NCI-H2196 treated with DMSO at 0.1 percent for 48 hours (cell line): ENCODE measurements around the gene UGT2B10.
"Not testable (repeated sequence)": the region's sequence is repeated elsewhere in the genome, so short reads cannot be mapped to it uniquely, and the experiment has no call there.

ENCODE experiments used
- DNase-seq: peaks from one replicate; lab custom pipeline; 2025; ENCODE audit not compliant: unreplicated experiment; lab: John Stamatoyannopoulos, UW

Gene UGT2B10

DNA sequence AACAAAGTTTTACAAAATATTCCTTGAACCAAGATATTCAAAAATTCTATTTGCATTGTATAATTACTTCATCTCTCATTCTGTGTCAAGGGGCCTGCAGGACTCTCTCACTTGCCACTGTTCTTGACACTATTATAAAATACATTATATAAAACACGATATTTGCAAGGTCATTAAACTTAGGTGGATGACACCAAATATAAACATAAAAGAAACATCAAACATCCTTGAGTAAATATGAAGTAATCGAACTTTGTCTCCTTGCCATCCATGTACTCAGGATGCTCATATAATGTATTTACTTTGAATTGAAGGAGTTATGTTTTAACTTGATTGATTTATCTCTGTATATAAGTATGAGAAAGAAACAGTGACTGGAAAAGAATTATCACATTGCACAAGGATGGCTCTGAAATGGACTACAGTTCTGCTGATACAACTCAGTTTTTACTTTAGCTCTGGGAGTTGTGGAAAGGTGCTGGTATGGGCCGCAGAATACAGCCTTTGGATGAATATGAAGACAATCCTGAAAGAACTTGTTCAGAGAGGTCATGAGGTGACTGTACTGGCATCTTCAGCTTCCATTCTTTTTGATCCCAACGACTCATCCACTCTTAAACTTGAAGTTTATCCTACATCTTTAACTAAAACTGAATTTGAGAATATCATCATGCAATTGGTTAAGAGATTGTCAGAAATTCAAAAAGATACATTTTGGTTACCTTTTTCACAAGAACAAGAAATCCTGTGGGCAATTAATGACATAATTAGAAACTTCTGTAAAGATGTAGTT, at the start of gene UGT2B10:
UGT2B10 (plus strand) TSS at position 378 of the 793 bp plus-strand sequence; CDS start at position 404, 26 bp downstream.
- not testable (repeated sequence) for DNase-seq

DNA sequence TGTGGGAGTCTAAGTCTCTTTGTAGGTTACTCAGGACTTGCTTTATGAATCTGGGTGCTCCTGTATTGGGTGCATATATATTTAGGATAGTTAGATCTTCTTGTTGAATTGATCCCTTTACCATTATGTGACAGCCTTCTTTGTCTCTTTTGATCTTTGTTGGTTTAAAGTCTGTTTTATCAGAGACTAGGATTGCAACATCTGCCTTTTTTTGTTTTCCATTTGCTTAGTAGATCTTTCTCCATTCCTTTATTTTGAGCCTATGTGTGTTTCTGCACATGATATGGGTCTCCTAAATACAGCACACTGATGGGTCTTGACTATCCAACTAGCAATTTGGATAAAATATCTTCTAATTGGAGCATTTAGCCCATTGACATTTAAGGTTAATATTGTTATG, 44.0 kb upstream of the UGT2B10 start:
- not testable (repeated sequence) for DNase-seq

DNA sequence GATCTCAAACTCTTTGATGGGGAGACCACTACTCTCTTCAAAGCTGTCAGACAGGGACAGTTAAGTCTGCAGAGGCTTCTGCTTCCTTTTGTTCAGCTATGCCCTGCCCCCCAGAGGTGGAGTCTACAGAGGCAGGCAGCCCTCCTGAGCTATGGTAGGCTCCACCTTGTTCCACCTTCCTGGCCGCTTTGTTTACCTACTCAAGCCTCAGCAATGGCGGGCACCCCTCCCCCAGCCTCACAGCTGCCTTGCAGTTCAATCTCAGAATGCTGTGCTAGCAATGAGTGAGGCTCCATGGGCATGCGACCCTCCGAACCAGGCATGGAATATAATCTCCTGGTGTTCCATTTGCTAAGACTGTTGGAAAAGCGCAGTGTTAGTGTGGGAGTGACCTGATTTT, 42.1 kb upstream of the UGT2B10 start:
- DNase-seq: no peak

DNA sequence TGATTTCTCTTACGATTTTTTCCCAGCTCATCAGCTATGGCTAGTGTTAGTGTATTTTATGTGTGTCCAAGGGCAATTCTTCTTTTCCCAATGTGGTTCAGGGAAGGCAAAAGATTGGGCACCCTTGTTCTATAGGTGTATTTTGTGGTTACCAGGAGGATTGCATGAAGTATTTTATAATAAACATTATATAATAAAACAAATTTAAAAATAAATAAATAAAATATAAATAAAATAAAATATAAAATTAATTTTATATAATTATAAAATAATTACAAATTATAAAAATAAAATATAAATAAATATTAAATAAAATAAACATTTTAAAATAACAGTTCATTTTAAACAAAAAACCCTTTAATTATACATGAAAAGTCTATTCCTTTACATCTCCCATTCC, 35.6 kb upstream of the UGT2B10 start:
- DNase-seq: no peak

DNA sequence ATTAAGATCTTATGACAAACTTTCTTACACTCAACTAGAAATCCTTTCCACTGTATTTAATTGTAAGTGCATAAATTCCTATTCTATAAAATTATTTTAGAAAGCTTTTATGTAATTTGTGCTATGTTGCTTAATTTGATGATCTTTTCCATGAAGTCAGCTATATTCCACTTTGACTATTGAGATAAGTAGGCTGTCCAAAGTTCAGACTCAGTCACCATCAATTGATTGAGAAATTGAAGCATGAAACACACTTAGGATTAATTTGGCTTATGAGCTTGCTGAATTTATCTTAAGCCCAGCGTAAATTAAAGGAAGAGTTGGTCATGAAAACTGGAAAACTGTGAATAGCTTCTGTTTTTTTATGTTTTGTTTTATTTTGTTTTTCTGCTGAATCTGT, 18.7 kb upstream of the UGT2B10 start:
- no peak for DNase-seq

DNA sequence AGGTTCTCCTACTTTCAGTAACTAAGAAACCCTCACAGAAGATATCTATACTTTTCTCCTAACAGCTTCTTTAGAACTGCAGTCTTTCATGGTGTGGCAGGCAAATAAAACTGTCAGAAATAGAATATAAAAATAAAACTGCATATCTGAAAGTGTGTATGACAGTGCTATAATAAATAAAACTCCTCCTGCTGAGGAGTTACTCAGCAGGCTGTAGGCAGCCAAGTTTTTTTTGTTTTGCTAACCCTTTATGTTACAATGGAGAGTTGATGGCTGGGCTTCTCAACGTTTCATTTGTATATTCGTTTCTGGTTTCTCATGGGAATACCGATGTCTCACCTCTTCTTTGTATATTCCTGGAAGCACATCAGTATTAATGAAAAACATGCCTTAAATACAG, 18.2 kb upstream of the UGT2B10 start:
- no peak for DNase-seq

DNA sequence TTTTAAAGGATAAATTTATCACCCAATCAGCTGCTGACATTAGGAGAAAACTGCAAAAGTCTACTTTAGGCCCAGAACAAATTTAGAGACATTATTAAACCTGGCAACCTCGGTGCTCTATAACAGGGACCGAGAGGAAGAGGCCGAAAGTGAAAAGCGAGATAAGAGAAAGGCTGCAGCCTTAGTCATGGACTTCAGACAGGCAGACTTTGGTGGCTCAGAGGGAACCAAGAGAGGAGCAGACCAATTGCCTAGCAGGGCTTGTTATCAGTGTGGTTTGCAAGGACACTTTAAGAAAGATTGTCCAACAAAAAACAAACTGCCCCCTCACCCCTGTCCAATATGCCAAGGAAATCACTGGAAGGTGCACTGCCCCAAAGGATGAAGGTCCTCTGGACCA, 12.8 kb upstream of the UGT2B10 start:
- DNase-seq: no peak

DNA sequence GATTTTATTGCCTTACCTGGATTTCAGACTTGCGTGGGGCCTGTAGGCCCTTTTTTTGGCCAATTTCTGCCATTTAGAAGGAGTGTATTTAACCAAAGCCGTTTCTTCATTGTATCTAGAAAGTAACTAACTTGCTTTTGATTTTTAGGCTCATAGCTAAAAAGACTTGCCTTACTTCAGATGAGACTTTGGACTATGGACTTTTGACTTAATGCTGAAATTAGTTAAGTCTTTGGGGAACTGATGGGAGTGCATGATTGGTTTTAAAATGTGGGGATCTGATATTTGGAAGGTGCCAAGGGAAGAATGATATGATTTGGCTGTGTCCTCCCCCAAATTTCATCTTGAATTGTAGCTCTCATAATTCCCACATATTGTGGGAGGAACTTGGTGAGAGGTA, 7.7 kb upstream of the UGT2B10 start:
- no peak for DNase-seq

DNA sequence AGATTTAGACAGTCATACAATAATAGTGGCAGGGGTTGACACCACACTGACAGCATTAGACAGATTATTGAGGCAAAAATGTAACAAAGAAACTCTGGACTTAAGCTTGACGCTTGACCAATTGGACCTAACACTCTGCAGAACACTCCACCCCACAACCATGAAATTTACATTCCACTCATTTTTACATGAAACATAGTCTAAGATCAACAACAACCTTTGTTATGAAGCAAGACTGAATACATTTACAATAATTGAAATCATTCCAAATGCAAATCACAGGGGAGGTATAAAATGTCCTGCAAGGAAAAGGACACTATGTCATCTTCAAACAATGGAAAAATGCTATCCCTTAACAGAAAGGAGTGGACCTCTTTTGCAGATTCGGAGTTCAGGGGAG, 4.9 kb upstream of the UGT2B10 start:
- no peak for DNase-seq

DNA sequence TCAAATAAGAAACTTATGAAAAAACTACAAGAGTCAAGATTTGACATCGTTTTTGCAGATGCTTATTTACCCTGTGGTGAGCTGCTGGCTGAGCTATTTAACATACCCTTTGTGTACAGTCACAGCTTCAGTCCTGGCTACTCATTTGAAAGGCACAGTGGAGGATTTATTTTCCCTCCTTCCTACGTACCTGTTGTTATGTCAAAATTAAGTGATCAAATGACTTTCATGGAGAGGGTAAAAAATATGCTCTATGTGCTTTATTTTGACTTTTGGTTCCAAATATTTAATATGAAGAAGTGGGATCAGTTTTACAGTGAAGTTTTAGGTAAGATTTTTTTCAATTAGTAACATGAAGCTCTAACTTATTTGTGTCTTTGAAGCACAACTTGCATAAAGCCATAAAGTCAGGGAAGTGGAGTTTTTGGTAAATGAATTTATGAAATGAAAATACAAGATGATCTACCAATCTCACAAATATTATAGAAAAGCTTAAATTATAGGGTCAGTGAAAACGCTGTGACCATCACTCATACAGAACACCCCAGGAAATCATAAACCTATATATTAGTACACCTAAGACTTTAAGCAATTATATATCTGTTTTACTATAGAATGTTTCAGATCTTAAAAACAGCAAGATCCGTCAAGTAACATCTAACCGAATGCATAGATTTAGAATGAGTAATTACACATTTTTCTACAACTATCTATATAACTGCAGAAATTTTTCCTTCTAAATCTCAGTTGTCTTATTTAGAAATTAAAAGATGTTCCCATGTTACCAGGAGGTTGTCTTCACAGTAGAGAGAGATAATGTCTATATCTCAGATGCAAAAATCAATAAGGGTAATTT, 844 bp downstream of the UGT2B10 start:
- not testable (repeated sequence) for DNase-seq

DNA sequence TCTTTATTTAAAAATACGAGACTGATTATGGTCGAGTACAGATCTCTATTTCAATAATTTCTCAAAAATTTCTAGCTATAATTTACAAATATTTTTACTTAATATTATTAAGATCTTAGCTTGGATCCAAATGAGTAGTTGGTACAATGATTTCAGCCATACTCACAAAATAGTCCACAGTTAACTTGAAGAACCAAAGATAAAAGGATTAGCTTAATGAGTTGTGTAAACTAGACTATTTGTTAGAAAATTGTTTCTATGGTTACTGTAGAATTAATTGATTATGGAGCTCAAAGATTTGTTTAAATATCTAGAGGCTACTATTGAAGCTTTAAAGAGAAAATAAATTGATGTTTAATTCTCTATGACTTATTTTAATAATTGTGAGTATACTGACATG, 1.6 kb downstream of the UGT2B10 start:
- no peak for DNase-seq

DNA sequence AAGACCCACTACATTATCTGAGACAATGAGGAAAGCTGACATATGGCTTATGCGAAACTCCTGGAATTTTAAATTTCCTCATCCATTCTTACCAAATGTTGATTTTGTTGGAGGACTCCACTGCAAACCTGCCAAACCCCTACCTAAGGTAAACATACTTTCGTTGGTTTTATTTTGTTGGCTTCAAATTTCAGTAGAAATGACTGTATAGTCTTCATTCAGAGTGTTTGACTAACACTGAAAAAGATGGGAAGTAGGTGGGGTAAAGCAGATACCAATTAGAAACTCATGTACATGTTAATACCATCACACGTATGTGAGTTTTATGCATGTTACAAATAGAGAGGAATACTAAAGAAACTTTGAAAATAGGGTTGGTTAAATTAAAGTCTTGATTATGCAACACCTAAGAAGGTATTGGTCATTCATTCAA, 2.3 kb downstream of the UGT2B10 start:
- DNase-seq: not testable (repeated sequence)

DNA sequence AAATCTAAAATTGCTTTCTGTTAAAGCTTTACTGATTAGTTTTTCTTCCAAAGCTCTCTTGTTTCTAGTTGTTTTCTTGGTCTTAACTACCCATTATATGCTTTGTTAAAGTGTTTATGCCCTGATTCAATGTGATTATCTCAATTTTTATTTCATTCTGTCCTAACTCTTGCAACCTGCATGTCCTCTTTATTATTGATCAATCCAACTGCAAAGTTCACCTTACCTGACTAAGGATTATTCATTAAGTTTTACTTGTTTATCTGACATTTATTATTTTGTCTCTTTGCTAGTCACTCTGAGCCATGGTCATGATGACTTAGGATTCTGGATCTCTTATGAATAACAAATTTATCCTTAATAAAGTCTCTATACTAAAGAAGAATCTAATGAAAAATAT, 15.8 kb downstream of the UGT2B10 start:
- DNase-seq: no peak

DNA sequence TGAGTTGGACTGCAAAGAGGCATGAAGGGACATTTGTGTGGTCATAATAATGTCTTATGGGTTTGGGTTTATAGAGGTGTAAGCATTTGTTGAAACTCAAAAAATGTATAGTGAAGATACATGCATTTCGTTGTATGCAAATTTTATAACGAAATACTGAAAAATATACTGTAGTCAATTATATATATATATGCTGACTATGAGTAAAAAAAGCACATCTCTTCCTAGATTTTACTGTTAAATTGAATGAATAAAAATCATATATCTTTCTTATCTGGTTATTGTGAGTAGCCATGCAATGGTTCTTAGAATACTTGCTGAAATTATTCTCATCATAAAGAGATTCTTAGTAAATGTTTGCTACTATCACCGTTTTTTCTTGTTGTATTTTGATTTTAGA, 34.5 kb downstream of the UGT2B10 start:
- no peak for DNase-seq

DNA sequence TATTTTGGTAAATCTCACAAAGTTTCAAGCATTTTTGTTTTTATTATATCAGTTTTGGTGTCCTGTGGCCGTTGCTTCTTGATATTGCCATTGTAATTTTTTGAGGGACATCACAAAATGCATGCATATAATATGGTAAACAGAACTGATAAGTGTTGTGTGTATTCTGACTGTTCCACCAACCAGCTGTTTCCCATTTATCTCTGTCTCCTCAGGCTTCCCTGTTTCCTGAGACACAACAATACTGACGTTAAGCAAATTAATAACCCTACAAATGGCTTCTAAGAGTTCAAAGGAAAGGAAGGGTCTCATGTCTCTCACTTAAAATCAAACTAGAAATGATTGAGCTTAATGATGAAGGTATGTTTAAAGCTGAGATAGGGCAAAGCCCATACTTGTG, 40.0 kb downstream of the UGT2B10 start:
- DNase-seq: no peak

DNA sequence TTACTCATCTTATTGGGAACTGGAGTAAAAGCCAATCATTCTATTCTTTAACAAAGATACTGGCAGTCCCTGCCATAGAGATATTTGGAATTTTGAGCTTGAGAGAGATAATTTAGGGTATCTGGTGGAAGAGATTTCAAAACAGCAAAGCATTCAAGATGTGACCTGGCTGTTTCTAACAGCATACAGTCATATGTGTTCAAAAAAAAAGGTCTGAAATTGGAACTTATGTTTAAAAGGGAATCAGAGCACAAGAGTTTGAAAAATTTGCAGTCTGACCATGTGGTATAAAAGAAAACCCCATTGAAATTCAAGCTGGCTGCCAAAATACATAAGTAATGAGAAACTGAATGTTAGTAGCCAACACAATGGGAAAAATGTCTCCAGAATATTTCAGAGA, 42.2 kb downstream of the UGT2B10 start:
- no peak for DNase-seq

DNA sequence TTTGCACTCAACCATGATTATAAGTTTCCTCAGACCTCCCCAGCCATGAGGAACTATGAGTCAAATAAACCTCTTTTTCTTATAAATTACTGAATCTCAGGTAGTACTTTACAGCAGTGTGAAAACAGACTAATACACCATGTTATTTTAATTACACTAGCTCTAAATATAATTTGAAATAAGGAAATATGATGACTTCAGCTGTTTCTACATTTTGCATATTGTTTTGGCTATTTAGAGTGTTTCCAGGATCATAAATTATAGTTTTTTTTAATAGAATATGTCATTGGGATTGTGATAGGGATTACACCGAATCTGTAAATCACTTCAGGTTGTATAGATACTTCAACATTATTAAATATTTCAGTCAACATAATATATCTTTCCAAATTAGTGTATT, 43.9 kb downstream of the UGT2B10 start:
- no peak for DNase-seq

DNA sequence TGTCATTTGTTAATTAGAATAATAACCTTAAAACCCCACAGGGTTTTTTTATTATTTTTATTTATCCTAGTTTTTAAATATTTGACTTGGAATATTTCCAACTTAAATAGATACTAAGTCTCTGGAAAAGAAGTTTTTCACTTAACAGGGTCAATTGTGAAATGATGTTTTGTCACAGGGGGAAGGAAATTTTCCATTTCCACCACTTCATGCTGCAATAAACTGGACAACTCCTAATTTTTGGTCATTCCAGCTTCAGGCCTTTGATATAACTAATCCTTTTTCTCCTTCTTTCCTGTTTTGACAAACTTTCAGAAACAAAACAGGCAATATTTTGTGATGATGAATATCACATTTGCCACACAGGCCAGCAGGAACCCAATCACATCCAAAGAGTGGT, 45.3 kb downstream of the UGT2B10 start:
- no peak for DNase-seq

DNA sequence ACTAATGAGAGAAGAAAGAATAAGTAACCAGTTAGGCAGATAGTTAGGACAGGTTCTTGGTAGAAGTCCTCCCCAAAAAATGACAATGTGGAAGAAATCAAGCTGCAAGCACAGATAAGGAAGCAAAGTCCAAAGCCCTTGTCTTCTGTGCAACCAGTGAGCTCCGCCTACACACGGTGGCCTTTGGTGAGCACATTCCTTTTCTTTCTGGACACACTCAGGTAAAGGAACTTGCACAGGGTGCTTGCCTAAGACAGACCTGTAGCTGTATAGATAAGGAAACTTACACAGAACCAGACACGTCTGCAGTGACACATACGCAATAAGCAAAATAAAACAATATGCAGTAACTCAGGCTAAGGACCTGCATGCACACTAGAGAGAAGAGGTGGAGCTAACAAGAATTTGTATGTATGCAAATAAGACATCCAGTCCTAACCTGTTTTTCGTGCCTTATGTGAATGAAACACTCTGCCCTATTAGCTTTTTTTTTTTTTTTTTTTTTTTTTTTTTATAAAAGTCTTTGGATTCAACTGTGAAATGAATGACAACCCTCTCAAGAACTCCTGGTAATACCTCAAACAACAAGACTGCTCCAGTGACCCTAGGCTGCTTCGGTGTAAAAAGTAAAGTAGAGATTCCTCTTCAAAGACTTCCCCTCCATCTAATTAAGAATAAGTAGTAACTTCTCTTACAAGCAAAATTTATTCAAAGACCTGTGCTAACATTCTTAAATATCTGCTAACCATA, 48.8 kb downstream of the UGT2B10 start:
- no peak for DNase-seq

DNA sequence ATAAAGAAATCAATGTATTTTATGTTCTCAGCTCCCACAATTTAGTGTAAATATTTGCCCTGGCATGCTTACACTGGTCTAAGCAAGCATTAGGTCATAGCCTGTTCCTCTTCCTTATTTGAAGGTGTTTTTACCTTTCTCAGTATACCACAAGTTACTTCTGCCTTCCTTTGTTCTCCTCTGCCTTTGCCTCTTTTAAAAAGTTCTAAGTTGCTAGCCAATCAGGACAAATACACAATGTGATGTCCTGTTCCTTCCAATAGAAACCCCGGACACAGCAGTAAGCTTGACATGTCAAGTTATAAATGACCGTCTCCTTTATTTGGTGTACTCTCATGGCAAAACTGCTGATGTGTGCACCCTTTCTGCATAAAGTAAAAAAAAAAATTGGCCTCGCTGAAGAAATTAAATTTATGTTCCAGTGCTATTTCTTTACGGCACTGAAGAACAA, 49.4 kb downstream of the UGT2B10 start:
- no peak for DNase-seq

DNA sequence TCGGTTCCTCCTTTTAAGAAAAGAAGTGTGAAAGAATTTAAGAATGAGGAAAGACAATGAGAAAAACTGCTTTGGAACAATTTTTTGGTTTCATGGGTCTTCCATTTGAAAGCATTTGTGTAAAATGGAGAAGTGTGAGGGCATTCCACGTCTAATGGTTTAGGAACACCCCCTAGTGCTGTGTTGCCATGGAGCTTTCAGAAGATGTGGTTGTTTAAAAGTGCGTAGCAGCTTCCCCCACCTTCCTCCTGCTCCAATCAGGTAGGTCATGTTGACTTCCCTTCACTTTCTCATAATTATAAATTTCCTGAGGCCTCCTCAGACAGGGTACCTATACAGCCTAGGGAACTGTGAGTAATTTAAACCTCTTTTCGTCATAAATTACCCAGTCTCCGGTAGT, 50.0 kb downstream of the UGT2B10 start:
- DNase-seq: no peak
